ENCODE results near the gene ADAM29. TPM values are rescaled to one million over a fixed set of nuclear protein-coding genes. Genes with fewer than 3 reads are reported as not detected.

The ADAM29 gene
- total RNA-seq, 2 experiments from 2014 or later: not detected

- H3K4me1 Mint-ChIP-seq: no peaks in the 10 kb centered on the region
- ChIA-PET CTCF (interaction anchor here (1.0 kb wide), 1 partner anchor 14 kb away, joined by 4 read pairs; no protein-coding TSS in a partner anchor), POLR2A (no interaction called here)
- no peaks in the 10 kb centered on the region for H3K27me3 Mint-ChIP-seq
- no peaks in the 10 kb centered on the region for H3K36me3 Mint-ChIP-seq (ENCODE audit: low read depth)
- intact Hi-C loops (cut with DNase I, micrococcal nuclease): no loop called here
- DNase-seq (no peak), ATAC-seq (no peak)
- no peak overlapping the region for H3K27ac Mint-ChIP-seq
- no peak overlapping the region for H3K4me3 Mint-ChIP-seq
- H3K9me3 Mint-ChIP-seq (ENCODE audit: low read depth): no peaks in the 10 kb centered on the region
Measured at GRCh38 chr4:174919886-174920423, 1.8 kb downstream of the ADAM29 start.

DNA sequence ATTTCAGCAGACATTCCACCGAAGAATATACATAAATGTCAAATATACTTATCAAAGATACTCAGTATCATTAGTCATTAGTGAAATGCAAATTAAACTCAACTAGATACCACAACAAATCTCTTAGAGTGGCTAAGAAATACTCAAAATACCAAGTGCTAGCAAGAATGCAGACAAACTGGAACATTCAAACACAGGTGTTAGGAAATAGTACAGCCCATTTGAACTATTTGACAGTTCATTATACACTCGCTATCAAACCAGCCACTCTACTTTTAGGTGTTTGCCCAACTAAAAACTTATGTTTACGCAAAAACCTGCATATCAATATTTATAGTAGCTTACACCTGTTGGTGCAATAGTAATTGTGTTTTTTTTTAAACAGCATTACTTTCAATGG, 8.8 kb downstream of the ADAM29 start:
- Mint-ChIP-seq H3K4me3 (no peak overlapping the region), H3K9me3 (ENCODE audit: low read depth) (no peaks in the 10 kb centered on the region), H3K36me3 (ENCODE audit: low read depth) (no peaks in the 10 kb centered on the region), H3K4me1 (no peaks in the 10 kb centered on the region), H3K27me3 (no peaks in the 10 kb centered on the region), H3K27ac (no peak overlapping the region)
- intact Hi-C loops (cut with DNase I, micrococcal nuclease): no loop called here
- DNase-seq: no peak
- CTCF ChIA-PET: interaction anchor here (0.6 kb wide), 1 partner anchor 128 kb away, joined by 5 read pairs; no protein-coding TSS in a partner anchor
- POLR2A ChIA-PET: no interaction called here
- ATAC-seq: no peak

DNA sequence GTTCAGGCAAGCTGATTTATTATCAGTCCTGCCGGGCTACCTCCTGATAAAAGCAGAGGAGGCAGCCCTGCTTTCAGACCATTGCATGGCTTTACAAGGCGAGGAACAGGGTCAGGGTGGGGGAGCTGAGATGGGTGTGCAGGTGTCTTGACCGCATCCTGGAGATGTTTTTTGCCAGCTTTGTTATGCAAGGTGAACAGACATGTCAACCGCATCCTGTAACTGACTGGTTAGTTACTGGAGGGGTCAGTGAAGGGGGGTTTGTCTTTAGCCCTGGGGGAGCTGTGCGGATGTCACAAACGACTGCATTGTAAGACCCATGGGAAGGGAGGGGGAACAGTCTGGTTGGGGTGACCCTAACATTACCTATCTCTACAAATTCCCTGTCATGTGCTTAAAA, 10.0 kb downstream of the ADAM29 start:
- DNase-seq (no peak), ATAC-seq (no peak)
- ChIA-PET CTCF (no interaction called here), POLR2A (no interaction called here)
- no peaks in the 10 kb centered on the region for H3K9me3 Mint-ChIP-seq (ENCODE audit: low read depth)
- no peaks in the 10 kb centered on the region for H3K36me3 Mint-ChIP-seq (ENCODE audit: low read depth)
- no peak overlapping the region for H3K27ac Mint-ChIP-seq
- H3K4me3 Mint-ChIP-seq: no peak overlapping the region
- no peaks in the 10 kb centered on the region for H3K27me3 Mint-ChIP-seq
- intact Hi-C loops (cut with DNase I, micrococcal nuclease): no loop called here
- no peaks in the 10 kb centered on the region for H3K4me1 Mint-ChIP-seq

DNA sequence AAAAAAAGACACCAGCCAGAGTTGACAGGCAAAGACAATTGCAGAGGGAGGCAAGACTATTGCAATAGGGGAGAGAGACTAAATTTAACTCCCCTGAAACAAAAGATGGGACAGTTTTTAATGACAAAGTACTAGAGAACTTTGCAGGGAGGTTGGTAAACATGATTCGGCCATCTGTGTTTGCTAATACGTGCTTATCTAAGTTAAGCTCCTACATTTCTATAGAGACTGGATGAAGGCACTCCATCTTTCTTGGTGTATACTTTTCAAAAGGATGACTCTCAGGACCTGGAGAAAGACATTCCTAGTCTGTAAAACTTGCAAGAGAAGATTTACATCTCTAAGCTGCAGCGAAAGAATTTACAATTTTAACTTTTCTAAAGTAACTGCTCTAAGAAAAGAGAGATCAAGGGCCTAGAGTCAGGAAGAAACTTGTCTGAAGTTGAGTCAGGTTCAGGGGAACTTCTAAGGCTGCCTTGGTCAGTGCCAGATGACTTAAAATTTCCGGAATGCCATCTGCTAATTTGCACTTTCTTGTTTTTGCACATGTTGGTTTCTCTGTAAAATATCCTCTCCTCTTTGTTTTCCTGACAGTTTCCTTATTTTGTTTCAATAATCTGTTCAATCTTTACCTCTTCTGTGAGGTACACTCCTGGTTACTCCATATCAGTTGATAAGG, 10.6 kb downstream of the ADAM29 start:
- H3K4me3 Mint-ChIP-seq: no peak overlapping the region
- intact Hi-C loops (cut with DNase I, micrococcal nuclease): no loop called here
- H3K9me3 Mint-ChIP-seq (ENCODE audit: low read depth): no peaks in the 10 kb centered on the region
- CTCF ChIA-PET: no interaction called here
- POLR2A ChIA-PET: no interaction called here
- H3K4me1 Mint-ChIP-seq: no peaks in the 10 kb centered on the region
- H3K36me3 Mint-ChIP-seq (ENCODE audit: low read depth): no peaks in the 10 kb centered on the region
- H3K27me3 Mint-ChIP-seq: no peaks in the 10 kb centered on the region
- ATAC-seq (no peak), DNase-seq (no peak)
- no peak overlapping the region for H3K27ac Mint-ChIP-seq

DNA sequence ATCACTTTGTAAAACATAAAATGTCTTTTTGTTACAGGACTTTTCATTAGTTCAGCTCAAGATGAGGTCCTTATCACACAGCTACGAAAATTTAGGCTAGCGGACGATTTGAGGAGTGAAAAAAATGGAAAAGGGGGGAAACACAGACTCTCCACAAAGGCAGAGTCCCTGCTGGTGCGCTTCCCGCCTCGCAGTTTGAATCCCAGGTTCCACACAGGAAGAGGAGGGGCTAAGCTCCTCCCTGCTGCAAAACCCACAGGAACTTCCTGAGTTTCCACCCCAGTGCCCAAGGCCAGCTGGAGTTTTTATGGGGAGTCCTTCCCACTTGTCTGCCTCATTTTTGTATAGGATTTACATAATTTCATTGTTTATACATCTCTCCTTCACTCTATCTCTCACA, 11.2 kb downstream of the ADAM29 start:
- Mint-ChIP-seq H3K27me3 (no peaks in the 10 kb centered on the region), H3K27ac (no peak overlapping the region), H3K36me3 (ENCODE audit: low read depth) (no peaks in the 10 kb centered on the region), H3K9me3 (ENCODE audit: low read depth) (no peaks in the 10 kb centered on the region), H3K4me3 (no peak overlapping the region), H3K4me1 (no peaks in the 10 kb centered on the region)
- intact Hi-C loops (cut with DNase I, micrococcal nuclease): no loop called here
- POLR2A ChIA-PET: no interaction called here
- ATAC-seq: no peak
- CTCF ChIA-PET: no interaction called here
- no peak for DNase-seq

DNA sequence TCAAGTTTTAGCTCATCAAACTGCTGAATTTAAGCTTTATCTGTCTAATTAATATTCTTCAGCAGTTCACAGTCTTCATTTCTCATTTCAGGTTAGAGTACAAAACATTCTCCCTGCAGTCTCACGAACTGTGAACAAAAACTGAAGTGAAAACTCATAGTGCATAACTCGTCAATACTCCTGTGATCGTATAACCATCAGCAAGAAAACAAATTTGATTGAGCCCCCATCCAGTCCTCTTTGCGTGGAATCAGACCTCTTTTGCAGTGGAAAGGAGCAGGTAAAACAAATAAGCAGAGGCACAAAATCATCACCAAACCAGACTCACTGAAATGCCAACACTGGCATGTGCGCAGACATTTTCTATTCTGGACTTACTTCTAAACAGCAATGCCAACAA, 12.7 kb downstream of the ADAM29 start:
- intact Hi-C loops (cut with DNase I, micrococcal nuclease): no loop called here
- H3K27me3 Mint-ChIP-seq: no peaks in the 10 kb centered on the region
- H3K27ac Mint-ChIP-seq: no peak overlapping the region
- ATAC-seq: no peak
- no peaks in the 10 kb centered on the region for H3K4me1 Mint-ChIP-seq
- H3K9me3 Mint-ChIP-seq (ENCODE audit: low read depth): no peaks in the 10 kb centered on the region
- DNase-seq: no peak
- no peak overlapping the region for H3K4me3 Mint-ChIP-seq
- ChIA-PET CTCF (no interaction called here), POLR2A (no interaction called here)
- no peaks in the 10 kb centered on the region for H3K36me3 Mint-ChIP-seq (ENCODE audit: low read depth)

DNA sequence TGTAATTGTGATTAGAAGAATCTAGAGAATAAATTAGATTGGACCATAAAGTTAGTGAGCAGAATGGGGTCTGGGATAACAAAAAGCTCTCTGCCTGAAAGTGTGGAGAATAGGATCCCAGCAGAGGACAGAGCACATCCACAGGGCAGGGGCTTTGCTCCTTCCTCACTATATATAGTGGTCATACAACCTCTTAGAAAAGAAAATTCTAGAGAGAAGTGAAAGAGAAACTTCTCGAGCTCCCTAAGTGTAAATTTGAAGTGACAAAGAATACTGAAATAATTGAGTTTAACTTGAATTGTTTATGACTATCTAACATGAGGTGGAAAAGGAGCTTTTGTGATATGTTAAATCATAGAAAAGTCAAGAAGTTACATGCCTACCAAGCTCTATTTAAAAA, 14.9 kb downstream of the ADAM29 start:
- Mint-ChIP-seq H3K27me3 (no peaks in the 10 kb centered on the region), H3K9me3 (ENCODE audit: low read depth) (no peaks in the 10 kb centered on the region), H3K4me3 (no peak overlapping the region), H3K4me1 (no peaks in the 10 kb centered on the region), H3K27ac (no peak overlapping the region), H3K36me3 (ENCODE audit: low read depth) (no peaks in the 10 kb centered on the region)
- DNase-seq: no peak
- ChIA-PET POLR2A (no interaction called here), CTCF (interaction anchor here (1.1 kb wide), 2 partner anchors 14 to 20 kb away, joined by 3 to 4 read pairs; no protein-coding TSS in a partner anchor)
- intact Hi-C loops (cut with DNase I, micrococcal nuclease): no loop called here
- no peak for ATAC-seq

- POLR2A ChIA-PET: no interaction called here
Measured at GRCh38 chr4:174934360-174934759, 16.2 kb downstream of the ADAM29 start.

DNA sequence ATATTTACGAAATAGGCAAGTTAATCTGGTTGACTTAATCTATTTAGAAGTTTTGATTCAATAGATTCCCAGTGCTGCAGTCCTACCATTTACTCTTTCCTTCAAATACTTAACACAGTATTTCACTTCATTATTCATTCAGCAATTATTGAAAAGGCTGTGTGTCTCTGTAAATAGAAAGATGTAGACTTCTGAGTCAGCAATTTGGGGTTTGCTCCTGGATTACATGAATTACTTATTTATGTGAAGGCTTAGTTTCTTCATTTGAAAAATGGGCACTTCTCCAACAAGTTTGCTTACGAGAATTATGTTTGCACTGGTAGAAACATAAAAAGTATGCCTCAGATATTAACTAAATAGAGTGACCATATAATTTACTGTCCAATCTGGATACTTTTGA, 17.4 kb downstream of the ADAM29 start:
- H3K27me3 Mint-ChIP-seq: no peaks in the 10 kb centered on the region
- no peaks in the 10 kb centered on the region for H3K36me3 Mint-ChIP-seq (ENCODE audit: low read depth)
- no peak overlapping the region for H3K4me3 Mint-ChIP-seq
- no peak for ATAC-seq
- H3K27ac Mint-ChIP-seq: no peak overlapping the region
- POLR2A ChIA-PET: no interaction called here
- CTCF ChIA-PET: no interaction called here
- H3K9me3 Mint-ChIP-seq (ENCODE audit: low read depth): peaks cover 3% of the 10 kb centered on the region
- intact Hi-C loops (cut with DNase I, micrococcal nuclease): no loop called here
- DNase-seq: no peak
- H3K4me1 Mint-ChIP-seq: no peaks in the 10 kb centered on the region

More at GRCh38 chr4:174934360-174934759, 16.2 kb downstream of the ADAM29 start:
- no peaks in the 10 kb centered on the region for H3K27me3 Mint-ChIP-seq
- H3K4me3 Mint-ChIP-seq: no peak overlapping the region
- intact Hi-C loops (cut with DNase I, micrococcal nuclease): no loop called here
- H3K27ac Mint-ChIP-seq: no peak overlapping the region
- H3K9me3 Mint-ChIP-seq (ENCODE audit: low read depth): peaks cover 3% of the 10 kb centered on the region
- DNase-seq: no peak
- CTCF ChIA-PET: no interaction called here
- no peaks in the 10 kb centered on the region for H3K4me1 Mint-ChIP-seq
- ATAC-seq: no peak
- H3K36me3 Mint-ChIP-seq (ENCODE audit: low read depth): no peaks in the 10 kb centered on the region

- CTCF ChIA-PET: no interaction called here
Measured at GRCh38 chr4:174940002-174940401, 21.8 kb downstream of the ADAM29 start.

GRCh38 chr4:174946246-174946645, 28.1 kb downstream of the ADAM29 start:
- Mint-ChIP-seq H3K36me3 (ENCODE audit: low read depth) (no peaks in the 10 kb centered on the region), H3K9me3 (ENCODE audit: low read depth) (peaks cover 6% of the 10 kb centered on the region), H3K4me1 (no peaks in the 10 kb centered on the region), H3K27ac (no peak overlapping the region), H3K27me3 (no peaks in the 10 kb centered on the region), H3K4me3 (no peak overlapping the region)
- ChIA-PET POLR2A (no interaction called here), CTCF (no interaction called here)
- DNase-seq: no peak
- intact Hi-C loops (cut with DNase I, micrococcal nuclease): no loop called here
- no peak for ATAC-seq

More at GRCh38 chr4:174940002-174940401, 21.8 kb downstream of the ADAM29 start:
- no peak for ATAC-seq
- H3K9me3 Mint-ChIP-seq (ENCODE audit: low read depth): peaks cover 4% of the 10 kb centered on the region
- no peaks in the 10 kb centered on the region for H3K27me3 Mint-ChIP-seq
- DNase-seq: no peak
- POLR2A ChIA-PET: no interaction called here
- intact Hi-C loops (cut with DNase I, micrococcal nuclease): no loop called here
- H3K36me3 Mint-ChIP-seq (ENCODE audit: low read depth): no peaks in the 10 kb centered on the region
- H3K4me1 Mint-ChIP-seq: no peaks in the 10 kb centered on the region
- H3K4me3 Mint-ChIP-seq: no peak overlapping the region
- H3K27ac Mint-ChIP-seq: no peak overlapping the region

DNA sequence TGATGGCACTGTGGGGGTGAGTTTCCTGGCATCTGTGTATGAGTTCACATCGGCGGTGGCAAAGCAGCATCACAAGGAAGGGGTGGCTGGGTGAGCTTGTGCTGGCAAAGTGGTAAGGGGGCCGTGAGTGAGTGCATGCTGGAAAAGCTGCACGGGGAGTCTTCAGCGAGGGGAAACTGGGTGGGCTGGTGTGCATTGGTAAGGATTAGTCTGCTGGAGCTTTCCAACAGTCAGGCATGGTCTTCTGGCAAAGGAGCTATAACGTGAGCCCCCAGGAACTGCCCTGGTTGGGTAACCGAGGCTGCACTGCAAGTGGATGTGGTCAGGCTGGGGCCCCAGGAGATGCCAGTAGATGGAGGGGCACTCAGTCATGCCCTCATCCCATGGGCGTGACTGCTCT, 30.7 kb downstream of the ADAM29 start:
- POLR2A ChIA-PET: no interaction called here
- H3K36me3 Mint-ChIP-seq (ENCODE audit: low read depth): no peaks in the 10 kb centered on the region
- peaks cover 5% of the 10 kb centered on the region for H3K9me3 Mint-ChIP-seq (ENCODE audit: low read depth)
- no peaks in the 10 kb centered on the region for H3K4me1 Mint-ChIP-seq
- DNase-seq (no peak), ATAC-seq (no peak)
- no peak overlapping the region for H3K4me3 Mint-ChIP-seq
- intact Hi-C loops (cut with DNase I, micrococcal nuclease): no loop called here
- no peaks in the 10 kb centered on the region for H3K27me3 Mint-ChIP-seq
- H3K27ac Mint-ChIP-seq: no peak overlapping the region
- CTCF ChIA-PET: no interaction called here
